Stimulated activated naive CD8-positive, alpha-beta T cell treated with anti-CD3 and anti-CD28 coated beads, Interleukin-15, Interleukin-2, amounts not matched to agents 100 ng/mL and 50 ng/mL, for 24 hours (primary cell): ENCODE measurements around the gene HSPD1.
"Not testable (repeated sequence)": the region's sequence is repeated elsewhere in the genome, so short reads cannot be mapped to it uniquely, and the experiment has no call there.

Source experiments
- H3K27ac Mint-ChIP-seq: one replicate; pipeline ENCODE4 v1.8.0; 2021; ENCODE audit warnings: mild to moderate bottlenecking, mixed read lengths
- H3K27me3 Mint-ChIP-seq: one replicate; pipeline ENCODE4 v1.8.0; 2021; ENCODE audit warnings: mixed read lengths
- H3K36me3 Mint-ChIP-seq: one replicate; pipeline ENCODE4 v1.8.0; 2021; ENCODE audit warnings: low read depth, mixed read lengths
- H3K4me1 Mint-ChIP-seq: one replicate; pipeline ENCODE4 v1.8.0; 2021; ENCODE audit warnings: low read depth, mixed read lengths
- H3K4me3 Mint-ChIP-seq: one replicate; pipeline ENCODE4 v1.8.0; 2021; ENCODE audit warnings: mild to moderate bottlenecking, mixed read lengths
- H3K9me3 Mint-ChIP-seq: one replicate; pipeline ENCODE4 v1.8.0; 2021; ENCODE audit warnings: mixed read lengths

Gene HSPD1

DNA sequence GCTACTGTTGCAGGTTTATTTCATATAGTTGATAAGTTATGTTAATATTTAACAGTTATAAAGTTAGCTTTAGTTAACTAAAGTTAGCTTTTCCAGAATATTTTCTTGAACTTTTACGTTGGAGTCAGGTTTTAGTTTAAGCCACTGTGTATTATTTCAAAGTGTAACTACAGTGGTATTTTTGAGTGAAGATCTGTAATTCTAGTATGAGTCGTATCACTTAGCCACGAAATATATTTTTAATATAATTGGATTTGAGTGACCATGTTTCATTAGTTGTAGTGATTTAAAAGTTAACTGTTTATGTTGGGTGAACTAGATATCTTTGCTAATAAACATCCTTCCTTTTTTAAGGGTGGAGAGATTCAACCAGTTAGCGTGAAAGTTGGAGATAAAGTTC is 3.0 kb upstream of the HSPD1 start:
- Mint-ChIP-seq H3K4me3 (peak overlapping the region; percentile 97), H3K27me3 (no peaks in the 10 kb centered on the region), H3K9me3 (no peaks in the 10 kb centered on the region), H3K27ac (peak overlapping the region; percentile 99), H3K4me1 (peaks cover 38% of the 10 kb centered on the region), H3K36me3 (peaks cover 66% of the 10 kb centered on the region)

DNA sequence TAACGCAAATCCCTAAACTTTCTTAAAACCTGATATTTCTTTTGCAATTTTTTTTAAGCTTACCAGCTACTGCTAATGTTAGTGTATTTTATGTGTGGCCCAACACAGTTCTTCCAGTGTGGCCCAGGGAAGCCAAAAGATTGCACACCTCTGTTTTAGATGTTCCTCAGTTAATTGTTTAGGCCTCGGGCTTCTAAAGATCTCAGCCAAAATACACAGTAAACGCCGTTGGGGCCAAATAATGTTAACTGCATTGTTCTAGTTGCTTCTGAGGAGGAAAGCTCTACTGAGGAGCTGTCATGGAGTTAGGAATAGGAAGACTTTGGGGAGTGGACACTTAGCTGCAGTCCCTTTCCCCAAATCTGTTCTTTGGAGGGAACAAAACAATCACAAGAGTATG is 2.6 kb upstream of the HSPD1 start:
- Mint-ChIP-seq H3K27me3 (no peaks in the 10 kb centered on the region), H3K9me3 (no peaks in the 10 kb centered on the region), H3K4me3 (peak overlapping the region; percentile 97), H3K27ac (peak overlapping the region; percentile 99), H3K36me3 (peaks cover 71% of the 10 kb centered on the region), H3K4me1 (peaks cover 43% of the 10 kb centered on the region)

DNA sequence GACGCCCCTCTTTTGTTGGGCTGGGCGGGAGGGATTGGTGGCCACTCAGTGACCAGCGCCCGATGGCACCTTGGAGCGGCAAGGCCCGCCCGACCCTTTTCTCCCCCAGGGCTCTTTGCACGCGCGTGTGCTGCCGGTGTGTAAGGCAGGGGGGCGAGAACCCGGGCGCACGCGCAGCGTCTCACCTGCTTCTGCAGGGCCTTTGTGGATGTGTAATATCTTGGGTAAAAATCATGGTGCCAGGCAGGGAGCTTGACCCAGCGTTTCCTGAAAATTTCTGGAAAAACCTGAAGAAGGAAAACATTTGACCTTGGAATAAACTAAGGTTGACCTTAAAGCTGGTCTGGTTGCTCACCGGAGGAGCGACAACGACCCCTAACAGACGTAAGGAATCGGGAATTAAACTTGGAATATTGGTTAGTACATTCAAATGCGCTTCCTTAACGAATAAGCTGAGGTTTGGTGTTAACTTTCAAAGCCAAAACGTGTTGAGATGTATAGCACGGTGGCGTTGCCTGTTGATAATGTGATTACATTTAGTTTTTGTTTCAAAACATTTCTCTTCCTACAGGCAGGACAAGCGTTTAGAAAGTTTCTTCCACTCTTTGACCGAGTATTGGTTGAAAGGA is 977 bp upstream of the HSPD1 start:
- Mint-ChIP-seq H3K27me3 (no peaks in the 10 kb centered on the region), H3K4me3 (peak overlapping the region; percentile 97), H3K9me3 (no peaks in the 10 kb centered on the region), H3K27ac (peak overlapping the region; percentile 99), H3K36me3 (peaks cover 87% of the 10 kb centered on the region), H3K4me1 (peaks cover 59% of the 10 kb centered on the region)

DNA sequence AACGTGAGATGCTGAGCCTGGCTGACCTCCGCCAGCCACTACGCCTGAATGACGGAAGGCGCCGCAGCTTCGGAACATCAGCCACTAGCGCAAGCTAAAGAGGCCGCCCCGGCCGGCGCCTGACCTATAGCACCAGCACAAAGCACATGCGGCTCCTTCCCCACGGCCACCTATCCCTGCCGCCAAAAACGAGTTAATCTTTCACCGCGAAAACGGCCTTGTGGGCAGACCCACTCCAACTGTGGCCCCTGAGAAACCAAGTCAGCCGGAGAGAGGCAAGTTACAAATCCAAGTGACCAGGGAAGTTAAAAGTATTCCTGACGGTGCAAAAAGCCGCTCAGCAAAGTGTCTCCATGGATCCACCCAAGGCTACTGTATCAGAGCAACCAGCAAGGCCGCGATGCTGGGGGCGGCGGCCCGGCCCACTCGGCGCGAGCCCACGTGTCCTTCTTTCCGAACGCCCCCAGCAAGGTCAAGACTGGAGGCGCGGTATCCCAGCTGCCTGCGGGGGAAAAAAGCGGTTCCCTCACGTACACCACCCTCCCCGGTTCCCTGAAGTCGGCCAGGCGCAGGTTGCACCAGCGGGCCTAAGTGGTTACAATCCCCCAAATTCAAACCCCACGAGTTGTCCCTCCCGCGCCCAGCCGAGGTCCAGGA is 575 bp downstream of the HSPD1 start:
- H3K9me3 Mint-ChIP-seq: no peaks in the 10 kb centered on the region
- peaks cover 90% of the 10 kb centered on the region for H3K36me3 Mint-ChIP-seq
- H3K27me3 Mint-ChIP-seq: no peaks in the 10 kb centered on the region
- peaks cover 66% of the 10 kb centered on the region for H3K4me1 Mint-ChIP-seq
- peak overlapping the region; percentile 97 for H3K4me3 Mint-ChIP-seq
- H3K27ac Mint-ChIP-seq: peak overlapping the region; percentile 99

DNA sequence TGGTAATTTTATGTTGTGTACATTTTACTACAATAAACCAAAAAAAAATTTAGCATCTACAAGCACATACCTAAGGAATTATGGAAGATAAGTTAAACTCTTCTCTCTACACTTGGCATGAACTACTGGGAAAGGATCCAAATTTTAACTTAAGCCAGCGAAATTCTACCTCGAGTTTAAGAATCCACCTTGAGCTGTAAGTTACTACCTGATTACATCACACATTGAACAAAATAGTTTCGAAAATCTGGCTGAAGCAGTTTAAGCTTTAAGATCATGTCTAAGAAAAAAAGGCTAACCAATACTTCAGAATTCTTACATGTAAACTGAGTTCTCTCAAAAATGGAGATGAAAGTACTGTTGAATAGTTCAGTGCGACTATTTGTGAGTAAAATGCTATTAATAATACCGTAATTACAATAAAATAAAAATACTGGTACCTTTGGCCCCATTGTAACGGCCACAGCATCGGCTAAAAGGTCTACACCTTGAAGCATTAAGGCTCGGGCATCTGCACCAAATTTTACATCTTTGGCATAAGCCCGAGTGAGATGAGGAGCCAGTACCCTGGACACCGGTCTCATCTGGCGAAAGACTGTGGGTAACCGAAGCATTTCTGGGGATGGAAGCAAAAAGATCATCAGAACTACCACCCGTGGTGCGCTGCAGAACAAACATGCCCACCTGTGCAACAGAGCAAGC is 1.3 kb downstream of the HSPD1 start:
- peaks cover 89% of the 10 kb centered on the region for H3K36me3 Mint-ChIP-seq
- peaks cover 60% of the 10 kb centered on the region for H3K4me1 Mint-ChIP-seq
- no peaks in the 10 kb centered on the region for H3K27me3 Mint-ChIP-seq
- H3K27ac Mint-ChIP-seq: peak overlapping the region; percentile 99
- no peaks in the 10 kb centered on the region for H3K9me3 Mint-ChIP-seq
- H3K4me3 Mint-ChIP-seq: peak overlapping the region; percentile 97

GRCh38 chr2:197497326-197497725 is 2.3 kb downstream of the HSPD1 start:
- Mint-ChIP-seq H3K4me1 (peaks cover 56% of the 10 kb centered on the region), H3K27ac (peak overlapping the region; percentile 99), H3K4me3 (peak overlapping the region; percentile 97), H3K27me3 (no peaks in the 10 kb centered on the region), H3K36me3 (peaks cover 86% of the 10 kb centered on the region), H3K9me3 (no peaks in the 10 kb centered on the region)

GRCh38 chr2:197496695-197497094 is 2.9 kb downstream of the HSPD1 start:
- H3K4me3 Mint-ChIP-seq: peak overlapping the region; percentile 97
- peak overlapping the region; percentile 99 for H3K27ac Mint-ChIP-seq
- H3K36me3 Mint-ChIP-seq: peaks cover 86% of the 10 kb centered on the region
- no peaks in the 10 kb centered on the region for H3K9me3 Mint-ChIP-seq
- H3K4me1 Mint-ChIP-seq: peaks cover 51% of the 10 kb centered on the region
- no peaks in the 10 kb centered on the region for H3K27me3 Mint-ChIP-seq

GRCh38 chr2:197495433-197496134 is 4.1 kb downstream of the HSPD1 start:
- Mint-ChIP-seq H3K27me3 (no peaks in the 10 kb centered on the region), H3K9me3 (no peaks in the 10 kb centered on the region), H3K4me1 (peaks cover 52% of the 10 kb centered on the region), H3K36me3 (peaks cover 86% of the 10 kb centered on the region), H3K27ac (peak overlapping the region; percentile 52), H3K4me3 (peak overlapping the region; percentile 97)

DNA sequence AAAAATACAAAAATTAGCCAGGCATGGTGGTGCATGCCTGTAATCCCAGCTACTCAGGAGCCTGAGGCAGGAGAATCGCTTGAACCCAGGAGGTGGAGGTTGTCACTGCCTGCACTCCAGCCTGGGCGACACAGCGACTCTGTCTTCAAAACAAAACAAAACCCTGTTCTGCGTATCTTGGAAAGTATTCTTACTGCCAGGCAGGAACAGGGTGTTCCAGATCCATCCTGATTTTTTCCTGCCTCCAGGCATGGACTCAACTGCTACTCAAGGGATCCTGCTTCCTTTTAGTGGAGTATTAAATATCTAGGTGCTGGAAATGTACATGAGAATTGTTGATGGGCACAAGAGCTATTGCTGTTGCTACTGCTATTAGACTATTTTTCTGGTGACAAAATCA is 12.3 kb downstream of the HSPD1 start:
- Mint-ChIP-seq H3K4me3 (no peak overlapping the region), H3K4me1 (peaks cover 35% of the 10 kb centered on the region), H3K27me3 (no peaks in the 10 kb centered on the region), H3K27ac (peak overlapping the region; percentile 26), H3K36me3 (peaks cover 90% of the 10 kb centered on the region), H3K9me3 (peaks cover 3% of the 10 kb centered on the region)

GRCh38 chr2:197486175-197486574 is 13.5 kb downstream of the HSPD1 start:
- Mint-ChIP-seq H3K4me1 (peaks cover 28% of the 10 kb centered on the region), H3K27ac (peak overlapping the region; percentile 59), H3K4me3 (no peak overlapping the region), H3K9me3 (peaks cover 3% of the 10 kb centered on the region), H3K27me3 (no peaks in the 10 kb centered on the region), H3K36me3 (peaks cover 82% of the 10 kb centered on the region)

GRCh38 chr2:197484248-197484647 is 15.4 kb downstream of the HSPD1 start:
- not testable (repeated sequence) for H3K4me3 Mint-ChIP-seq, H3K27me3 Mint-ChIP-seq, H3K27ac Mint-ChIP-seq, H3K9me3 Mint-ChIP-seq
- Mint-ChIP-seq H3K36me3 (peaks cover 72% of the 10 kb centered on the region), H3K4me1 (peaks cover 19% of the 10 kb centered on the region)

DNA sequence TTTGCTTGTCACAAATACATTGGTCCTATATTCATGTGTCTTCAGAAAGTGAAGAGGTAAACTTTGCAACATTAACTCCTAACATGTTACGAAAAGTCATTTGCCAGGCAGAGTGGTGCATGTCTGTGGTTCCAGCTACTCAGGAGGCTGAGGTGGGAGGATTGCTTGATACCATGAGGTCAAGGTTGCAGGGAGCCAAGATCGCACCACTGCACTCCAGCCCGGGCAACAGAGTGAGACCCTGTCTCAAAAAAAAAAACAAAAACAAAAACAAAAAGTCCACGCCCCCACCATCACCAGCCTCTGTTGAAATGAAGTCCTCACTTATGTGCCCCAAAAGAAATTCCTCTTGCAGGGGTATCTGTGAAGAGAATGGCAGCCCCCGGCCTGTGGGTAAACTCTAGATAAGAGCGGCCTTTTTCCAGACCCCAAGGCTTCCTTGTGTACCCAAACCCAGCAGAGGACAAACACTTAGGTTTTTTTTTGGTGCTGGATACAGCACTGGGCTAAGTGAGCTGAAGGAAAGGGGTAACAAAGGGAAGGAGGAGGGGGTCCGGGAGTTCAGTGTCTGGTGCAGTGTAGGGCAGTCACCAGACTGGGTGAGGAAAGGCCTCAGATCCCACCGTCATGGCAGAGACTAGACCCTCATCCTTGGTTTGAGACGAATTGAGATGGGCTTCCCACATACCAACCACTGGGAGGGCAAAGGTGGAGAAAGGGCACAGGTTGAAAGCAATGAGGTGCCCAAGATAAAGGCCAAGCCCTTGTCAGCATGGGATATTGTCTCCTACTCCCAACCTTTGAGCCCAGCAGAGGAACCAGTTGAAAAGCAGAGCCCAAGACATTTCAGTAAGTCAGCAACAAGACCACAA is 19.2 kb downstream of the HSPD1 start:
- Mint-ChIP-seq H3K36me3 (peaks cover 59% of the 10 kb centered on the region), H3K9me3 (no peaks in the 10 kb centered on the region), H3K27ac (no peak overlapping the region), H3K4me3 (no peak overlapping the region), H3K4me1 (peaks cover 4% of the 10 kb centered on the region), H3K27me3 (no peaks in the 10 kb centered on the region)

- Mint-ChIP-seq H3K9me3 (no peaks in the 10 kb centered on the region), H3K27me3 (no peaks in the 10 kb centered on the region), H3K36me3 (peaks cover 56% of the 10 kb centered on the region), H3K4me3 (no peak overlapping the region), H3K27ac (no peak overlapping the region), H3K4me1 (no peaks in the 10 kb centered on the region)
These were observed 21.8 kb downstream of the HSPD1 start for GRCh38 chr2:197477797-197478196.

GRCh38 chr2:197472166-197472565 is 27.5 kb downstream of the HSPD1 start:
- H3K27me3 Mint-ChIP-seq: no peaks in the 10 kb centered on the region
- H3K4me1 Mint-ChIP-seq: no peaks in the 10 kb centered on the region
- H3K36me3 Mint-ChIP-seq: peaks cover 49% of the 10 kb centered on the region
- no peaks in the 10 kb centered on the region for H3K9me3 Mint-ChIP-seq
- H3K4me3 Mint-ChIP-seq: no peak overlapping the region
- H3K27ac Mint-ChIP-seq: peak overlapping the region; percentile 10
